ENCODE measurements around the gene EIPR1.
A peak's percentile ranks its signal among the peaks of the same experiment; 100 is the strongest.

EIPR1 gene

GRCh38 chr2:3309496-3310355 is 67.9 kb downstream of the EIPR1 start:
- DNase-seq (ENCODE audit: low read depth in 3 of 3, low spot score in 1 of 3), result no peak

- DNase-seq (ENCODE audit: low read depth in 3 of 3, low spot score in 1 of 3), result no peak
Observed at GRCh38 chr2:3307901-3308300, 69.7 kb downstream of the EIPR1 start.

GRCh38 chr2:3307236-3307635 is 70.4 kb downstream of the EIPR1 start:
- no peak for DNase-seq (ENCODE audit: low read depth in 3 of 3, low spot score in 1 of 3)

- DNase-seq (ENCODE audit: low read depth in 3 of 3, low spot score in 1 of 3), result no peak
Observed at GRCh38 chr2:3305952-3306351, 71.7 kb downstream of the EIPR1 start.

- no peak for DNase-seq (ENCODE audit: low read depth in 3 of 3, low spot score in 1 of 3)
Observed at GRCh38 chr2:3305431-3305830, 72.2 kb downstream of the EIPR1 start.

- peak; percentile 30 to 74 (median 41) for DNase-seq (ENCODE audit: low read depth in 3 of 3, low spot score in 1 of 3)
Observed at GRCh38 chr2:3303583-3304406, 73.8 kb downstream of the EIPR1 start.

GRCh38 chr2:3302751-3303582 is 74.7 kb downstream of the EIPR1 start:
- no peak for DNase-seq (ENCODE audit: low read depth in 3 of 3, low spot score in 1 of 3)

GRCh38 chr2:3302421-3302750 is 75.2 kb downstream of the EIPR1 start:
- DNase-seq (ENCODE audit: low read depth in 3 of 3, low spot score in 1 of 3), result no peak

GRCh38 chr2:3301001-3301400 is 76.6 kb downstream of the EIPR1 start:
- DNase-seq (ENCODE audit: low read depth in 3 of 3, low spot score in 1 of 3), result no peak

- no peak for DNase-seq (ENCODE audit: low read depth in 3 of 3, low spot score in 1 of 3)
Observed at GRCh38 chr2:3300224-3300995, 77.2 kb downstream of the EIPR1 start.

GRCh38 chr2:3299703-3300102 is 77.9 kb downstream of the EIPR1 start:
- DNase-seq (ENCODE audit: low read depth in 3 of 3, low spot score in 1 of 3), result no peak

- no peak for DNase-seq (ENCODE audit: low read depth in 3 of 3, low spot score in 1 of 3)
Observed at GRCh38 chr2:3299130-3299529, 78.5 kb downstream of the EIPR1 start.

GRCh38 chr2:3298191-3298590 is 79.4 kb downstream of the EIPR1 start:
- DNase-seq (ENCODE audit: low read depth in 3 of 3, low spot score in 1 of 3), result no peak

- no peak for DNase-seq (ENCODE audit: low read depth in 3 of 3, low spot score in 1 of 3)
Observed at GRCh38 chr2:3297523-3297922, 80.1 kb downstream of the EIPR1 start.

- DNase-seq (ENCODE audit: low read depth in 3 of 3, low spot score in 1 of 3), result no peak
Observed at GRCh38 chr2:3296182-3296972, 81.2 kb downstream of the EIPR1 start.

- no peak for DNase-seq (ENCODE audit: low read depth in 3 of 3, low spot score in 1 of 3)
Observed at GRCh38 chr2:3294493-3294892, 83.1 kb downstream of the EIPR1 start.

GRCh38 chr2:3294069-3294468 is 83.5 kb downstream of the EIPR1 start:
- DNase-seq (ENCODE audit: low read depth in 3 of 3, low spot score in 1 of 3), result no peak

- DNase-seq (ENCODE audit: low read depth in 3 of 3, low spot score in 1 of 3), result no peak
Observed at GRCh38 chr2:3293221-3293620, 84.4 kb downstream of the EIPR1 start.

- DNase-seq (ENCODE audit: low read depth in 3 of 3, low spot score in 1 of 3), result no peak
Observed at GRCh38 chr2:3292416-3292815, 85.2 kb downstream of the EIPR1 start.

- no peak for DNase-seq (ENCODE audit: low read depth in 3 of 3, low spot score in 1 of 3)
Observed at GRCh38 chr2:3291750-3292149, 85.9 kb downstream of the EIPR1 start.
